Natural killer cell treated with Interleukin-12 subunit alpha and Interleukin-12 subunit beta and Interleukin-15 and Interleukin-18, amount 100 ng/mL, for 72 hours (primary cell): ENCODE measurements around the gene PTTG1IP. TPM values are rescaled to one million over a fixed set of nuclear protein-coding genes. Genes with fewer than 3 reads are reported as not detected.

ENCODE experiments used
- ATAC-seq, 2 donors: fragments of 150-1000 bp; cut with Tn5 transposase in 1 of 2; sonication (Bioruptor Pico), chemical (Tn5 transposase) in 1 of 2; 2 replicates each; pipeline ENCODE4 v1.10.0; 2021
- DNase-seq: peaks from one replicate; pipeline ENCODE4 v3.0.0; 2022; ENCODE audit warnings: low spot score
- H3K27ac Mint-ChIP-seq, 2 donors: 1 replicate in 1 of 2; 2 replicates in 1 of 2; pipeline ENCODE4 v1.8.0; 2022; ENCODE audit warnings: mixed read lengths in 2 of 2, mild to moderate bottlenecking in 1 of 2, moderate library complexity in 1 of 2
- H3K27me3 Mint-ChIP-seq, 2 donors: 1 replicate in 1 of 2; 2 replicates in 1 of 2; pipeline ENCODE4 v1.8.0; 2022; ENCODE audit warnings: mixed read lengths in 2 of 2
- H3K36me3 Mint-ChIP-seq: one replicate; pipeline ENCODE4 v1.8.0; 2022; ENCODE audit warnings: mixed read lengths
- H3K4me1 Mint-ChIP-seq, 2 donors: 1 replicate in 1 of 2; 2 replicates in 1 of 2; pipeline ENCODE4 v1.8.0; 2022; ENCODE audit warnings: low read depth in 2 of 2, mixed read lengths in 2 of 2, mild to moderate bottlenecking in 1 of 2
- H3K4me3 Mint-ChIP-seq: one replicate; pipeline ENCODE4 v1.8.0; 2022; ENCODE audit warnings: mixed read lengths
- H3K9me3 Mint-ChIP-seq: 2 replicates; pipeline ENCODE4 v1.8.0; 2022; ENCODE audit warnings: mixed read lengths
- total RNA-seq, 2 donors: library from RNA; stranded (reverse); gene quantifications; one replicate each; pipeline ENCODE4 v1.2.3, GENCODE V29; 2022

The PTTG1IP gene
- total RNA-seq, 2 donors from 2014 or later, result 69.4 to 81.7 TPM

DNA sequence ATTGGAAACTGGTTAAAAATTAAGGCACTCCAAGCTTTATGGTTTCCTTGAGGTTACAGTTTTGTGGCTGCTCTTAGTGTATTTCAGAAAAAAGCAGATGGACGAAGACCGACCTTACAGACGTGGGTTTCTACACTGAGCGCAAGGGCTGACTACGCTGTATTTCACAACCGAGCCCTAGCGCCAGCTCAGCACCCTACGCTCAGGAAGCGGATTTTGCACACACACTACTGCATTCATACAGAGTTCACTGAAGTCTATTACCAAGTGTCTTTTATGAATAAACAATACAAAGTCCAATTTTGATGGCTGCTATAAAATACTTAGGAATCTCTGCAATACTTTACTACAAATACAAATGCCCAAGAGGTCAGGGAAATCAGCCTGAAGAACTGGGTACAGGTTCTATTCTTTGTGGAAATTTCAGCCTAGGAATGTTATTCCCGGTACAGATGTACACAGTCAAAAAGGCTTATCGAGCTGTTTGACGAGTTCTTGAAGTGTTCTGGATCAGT is 23.8 kb downstream of the PTTG1IP start:
- Mint-ChIP-seq H3K27ac (no peak overlapping the region), H3K36me3 (peaks cover 5% of the 10 kb centered on the region), H3K4me1 (peaks cover 19 to 25% of the 10 kb centered on the region in 2 donors), H3K27me3 (no peaks in the 10 kb centered on the region), H3K9me3 (no peaks in the 10 kb centered on the region), H3K4me3 (no peak overlapping the region)
- no peak for DNase-seq
- no peak for ATAC-seq

DNA sequence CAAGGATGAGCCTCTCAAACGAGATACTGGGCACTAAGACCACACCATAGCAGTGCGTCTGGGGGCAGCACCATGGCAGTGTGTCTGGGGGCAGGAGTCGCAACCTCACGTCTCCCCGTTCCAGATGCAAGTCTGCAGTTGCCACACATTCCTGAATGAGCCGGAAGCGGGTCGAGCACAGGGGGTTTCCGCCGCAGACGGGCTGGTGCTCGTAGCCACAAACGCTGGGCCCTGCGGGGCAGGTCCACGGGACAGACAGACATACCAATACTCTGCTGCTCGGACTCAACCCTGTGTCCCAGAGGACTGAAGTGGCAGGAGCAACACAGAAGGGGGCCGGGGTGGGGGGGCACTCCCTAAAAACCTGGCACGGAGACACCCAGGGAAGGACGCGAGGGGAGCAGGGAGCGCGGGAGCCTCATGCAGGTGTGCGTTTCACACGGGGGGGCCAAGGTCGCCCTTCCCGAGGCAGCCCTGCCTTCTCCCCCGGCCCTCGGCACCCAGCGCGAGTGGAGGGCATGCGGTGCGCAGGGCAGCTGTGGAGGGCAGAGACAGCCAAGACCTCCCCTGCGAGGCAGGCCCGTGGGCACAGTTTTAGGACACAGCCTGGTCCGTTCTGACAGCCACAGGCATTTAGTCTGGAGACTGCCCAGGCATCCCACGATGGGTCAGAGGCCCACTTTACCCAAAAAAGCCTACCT is 24.5 kb downstream of the PTTG1IP start:
- Mint-ChIP-seq H3K36me3 (peaks cover 5% of the 10 kb centered on the region), H3K9me3 (no peaks in the 10 kb centered on the region), H3K4me3 (no peak overlapping the region), H3K27ac (no peak overlapping the region), H3K4me1 (peaks cover 12 to 18% of the 10 kb centered on the region in 2 donors), H3K27me3 (no peaks in the 10 kb centered on the region)
- ATAC-seq (no peak), DNase-seq (no peak)

DNA sequence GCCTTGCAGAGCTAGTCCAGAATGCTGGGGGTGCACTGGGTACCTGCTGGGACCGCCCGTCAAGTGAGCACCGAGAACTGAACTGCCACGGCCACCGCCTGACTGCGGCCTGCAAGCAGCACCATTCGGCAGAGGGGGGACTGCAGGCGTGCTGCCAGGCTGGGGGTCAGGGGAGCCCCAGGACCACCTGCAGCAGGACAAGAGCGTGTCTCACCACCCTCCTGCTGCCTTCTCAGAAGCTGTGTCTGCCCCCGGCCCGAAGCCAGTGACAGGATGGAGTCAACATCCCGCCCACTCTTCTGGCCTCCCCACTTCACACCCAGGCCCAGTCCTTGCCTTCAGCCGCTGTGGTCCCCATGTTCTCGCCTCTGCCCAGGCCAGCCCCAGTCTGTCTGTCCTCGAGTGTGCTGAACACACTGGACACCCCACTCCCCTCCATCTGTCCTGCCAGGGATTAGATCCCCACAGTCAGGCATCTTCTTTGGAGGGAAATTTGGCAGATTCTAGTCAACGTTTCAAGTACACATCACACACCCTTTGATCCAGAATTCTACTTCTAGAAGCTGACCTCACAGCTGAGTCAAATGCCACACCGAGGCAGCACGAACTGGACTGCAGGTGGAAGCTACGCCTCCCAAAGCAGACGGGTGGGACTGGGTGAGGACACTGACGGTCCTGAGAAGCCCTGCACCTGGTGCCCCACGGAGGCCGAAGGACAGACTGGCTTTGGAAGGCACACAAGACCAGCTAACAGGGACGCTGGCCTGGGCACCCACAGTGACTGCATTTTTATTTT is 26.0 kb downstream of the PTTG1IP start:
- Mint-ChIP-seq H3K36me3 (peaks cover 5% of the 10 kb centered on the region), H3K27ac (no peak overlapping the region)
- ATAC-seq, result no peak

DNA sequence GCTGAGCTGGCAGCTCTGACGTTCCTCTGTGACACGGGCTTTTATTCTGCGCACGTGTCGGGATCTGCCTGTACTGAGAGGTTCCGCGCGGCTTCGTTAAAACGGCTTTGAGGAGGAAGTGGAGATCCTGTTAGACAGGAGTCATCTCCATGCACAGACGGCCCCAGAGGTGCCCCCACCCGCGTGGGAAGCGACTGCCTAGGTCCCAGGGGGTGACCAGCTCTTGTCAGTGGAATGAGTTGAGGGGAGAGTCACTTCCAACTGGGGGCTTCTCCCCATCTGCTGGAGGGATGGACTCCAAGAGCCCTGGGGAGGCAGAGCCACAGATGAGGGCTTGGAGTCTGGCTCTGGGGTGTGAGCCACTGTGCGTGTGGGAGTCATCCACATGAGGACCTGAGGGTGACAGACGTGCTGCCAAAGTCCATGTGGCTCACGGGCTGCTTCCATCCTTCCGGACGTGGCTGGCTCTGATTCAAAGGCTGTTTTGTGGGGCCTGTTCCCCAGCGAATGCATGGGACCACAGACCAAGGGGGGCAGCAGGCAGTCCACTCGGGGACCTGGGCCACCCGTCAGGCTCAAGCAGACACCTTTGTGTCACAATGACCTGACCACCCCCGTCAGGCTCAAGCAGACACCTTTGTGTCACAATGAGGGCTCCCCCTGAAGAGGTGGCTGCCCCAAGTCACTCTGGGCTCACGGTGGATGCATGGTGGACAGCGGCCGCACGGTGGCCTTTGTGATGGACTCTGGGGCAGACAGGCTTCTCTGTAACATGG is 26.8 kb downstream of the PTTG1IP start:
- no peak for DNase-seq
- peak overlapping the region in 1 of 2 donors; percentile 45 for H3K27ac Mint-ChIP-seq
- H3K9me3 Mint-ChIP-seq, result no peaks in the 10 kb centered on the region
- H3K36me3 Mint-ChIP-seq, result peaks cover 5% of the 10 kb centered on the region
- peak in 1 of 2 donors; percentile 8 for ATAC-seq
- peaks cover 0 to 3% of the 10 kb centered on the region in 2 donors for H3K27me3 Mint-ChIP-seq
- peaks cover 6 to 13% of the 10 kb centered on the region in 2 donors for H3K4me1 Mint-ChIP-seq
- peak overlapping the region; percentile 34 for H3K4me3 Mint-ChIP-seq

More for the DNA sequence above, 26.0 kb downstream of the PTTG1IP start:
- H3K4me1 Mint-ChIP-seq, result peaks cover 6 to 13% of the 10 kb centered on the region in 2 donors
- H3K9me3 Mint-ChIP-seq, result no peaks in the 10 kb centered on the region
- DNase-seq, result no peak
- H3K4me3 Mint-ChIP-seq, result no peak overlapping the region
- peaks cover 0 to 2% of the 10 kb centered on the region in 2 donors for H3K27me3 Mint-ChIP-seq

DNA sequence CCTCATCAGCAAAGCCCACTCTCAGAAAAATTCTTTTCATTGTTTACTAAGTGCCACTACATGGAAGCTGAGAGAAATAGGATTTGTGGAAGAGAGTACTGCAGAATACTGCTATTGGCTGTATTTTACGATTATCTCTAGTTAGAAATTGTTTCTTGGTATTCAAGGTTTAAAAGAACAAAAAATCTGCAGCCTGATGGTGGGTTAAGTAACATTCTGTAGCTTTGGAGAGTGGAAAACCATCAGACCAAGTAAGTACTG is 27.3 kb downstream of the PTTG1IP start:
- Mint-ChIP-seq H3K27ac (peak overlapping the region in 1 of 2 donors; percentile 45), H3K4me1 (peaks cover 6 to 13% of the 10 kb centered on the region in 2 donors), H3K4me3 (peak overlapping the region; percentile 34), H3K27me3 (peaks cover 0 to 3% of the 10 kb centered on the region in 2 donors), H3K9me3 (no peaks in the 10 kb centered on the region), H3K36me3 (peaks cover 4% of the 10 kb centered on the region)
- no peak for ATAC-seq
- DNase-seq, result no peak

DNA sequence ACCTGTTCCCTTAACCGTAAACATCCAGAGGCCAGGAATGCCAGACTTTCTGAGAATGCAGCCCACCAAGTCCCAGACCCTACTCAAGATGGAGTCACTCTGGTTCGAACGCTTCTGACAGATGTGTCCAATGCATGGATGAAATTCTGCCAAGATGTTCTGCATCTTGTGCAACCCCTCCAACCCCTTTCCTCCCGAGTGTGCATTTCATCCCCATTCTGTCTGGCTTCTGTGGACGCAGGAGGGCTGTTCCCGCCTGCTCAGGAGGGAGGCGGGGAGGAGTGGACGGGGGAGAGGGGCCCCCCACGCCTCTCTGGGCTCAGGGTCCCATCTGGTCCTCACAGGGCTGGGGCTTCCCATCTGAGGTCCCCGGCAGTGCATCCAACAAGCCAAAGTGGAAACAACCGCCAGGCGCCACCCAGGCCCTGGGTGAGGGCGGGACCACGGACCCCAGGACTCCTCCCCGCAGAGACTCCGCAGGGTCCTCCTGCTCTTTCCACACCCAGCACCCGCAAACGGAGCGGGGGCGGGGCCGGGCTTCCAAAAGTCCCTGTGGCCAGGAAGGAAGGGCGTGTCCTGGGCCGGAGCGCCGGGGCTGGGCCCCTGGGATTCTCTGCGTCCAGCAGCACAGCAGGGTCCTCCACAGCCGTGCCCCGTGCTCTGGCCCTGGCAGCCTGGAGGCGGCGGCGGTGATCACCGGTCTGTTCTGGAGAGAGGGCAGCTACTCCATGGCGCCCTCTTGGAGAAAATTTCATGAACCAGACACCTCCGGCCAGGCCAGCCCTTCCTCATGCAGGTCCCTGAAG is 27.9 kb downstream of the PTTG1IP start:
- no peaks in the 10 kb centered on the region for H3K9me3 Mint-ChIP-seq
- H3K4me1 Mint-ChIP-seq, result peaks cover 6 to 10% of the 10 kb centered on the region in 2 donors

DNA sequence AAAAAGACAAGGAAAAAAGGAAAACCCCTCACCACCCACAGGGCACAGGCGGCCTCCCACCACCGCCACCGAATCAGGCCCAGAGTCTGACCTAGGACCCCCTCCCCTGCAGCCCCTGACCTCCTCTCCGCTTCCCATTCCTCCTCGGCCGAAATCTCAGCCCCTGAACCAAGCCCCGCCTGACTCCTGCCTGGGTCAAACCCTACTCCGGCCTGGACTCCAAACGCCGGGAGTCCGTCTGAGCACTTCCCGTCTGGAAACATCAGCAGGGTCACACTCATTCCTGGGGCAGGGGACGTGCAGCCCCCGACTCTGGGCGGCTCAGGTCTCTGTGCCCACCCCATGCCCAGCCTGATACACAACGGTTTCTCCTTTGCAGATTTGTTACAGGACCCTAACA is 29.2 kb downstream of the PTTG1IP start:
- Mint-ChIP-seq H3K4me1 (peaks cover 6 to 10% of the 10 kb centered on the region in 2 donors), H3K4me3 (no peak overlapping the region), H3K9me3 (no peaks in the 10 kb centered on the region), H3K36me3 (no peaks in the 10 kb centered on the region), H3K27ac (no peak overlapping the region), H3K27me3 (peaks cover 0 to 3% of the 10 kb centered on the region in 2 donors)
- no peak for DNase-seq
- no peak for ATAC-seq

More for the DNA sequence above, 27.9 kb downstream of the PTTG1IP start:
- DNase-seq (peak; percentile 74), ATAC-seq (peak; percentile 71 to 84)
- peaks cover 0 to 3% of the 10 kb centered on the region in 2 donors for H3K27me3 Mint-ChIP-seq
- no peaks in the 10 kb centered on the region for H3K36me3 Mint-ChIP-seq
- peak overlapping the region; percentile 34 for H3K4me3 Mint-ChIP-seq
- H3K27ac Mint-ChIP-seq, result no peak overlapping the region

DNA sequence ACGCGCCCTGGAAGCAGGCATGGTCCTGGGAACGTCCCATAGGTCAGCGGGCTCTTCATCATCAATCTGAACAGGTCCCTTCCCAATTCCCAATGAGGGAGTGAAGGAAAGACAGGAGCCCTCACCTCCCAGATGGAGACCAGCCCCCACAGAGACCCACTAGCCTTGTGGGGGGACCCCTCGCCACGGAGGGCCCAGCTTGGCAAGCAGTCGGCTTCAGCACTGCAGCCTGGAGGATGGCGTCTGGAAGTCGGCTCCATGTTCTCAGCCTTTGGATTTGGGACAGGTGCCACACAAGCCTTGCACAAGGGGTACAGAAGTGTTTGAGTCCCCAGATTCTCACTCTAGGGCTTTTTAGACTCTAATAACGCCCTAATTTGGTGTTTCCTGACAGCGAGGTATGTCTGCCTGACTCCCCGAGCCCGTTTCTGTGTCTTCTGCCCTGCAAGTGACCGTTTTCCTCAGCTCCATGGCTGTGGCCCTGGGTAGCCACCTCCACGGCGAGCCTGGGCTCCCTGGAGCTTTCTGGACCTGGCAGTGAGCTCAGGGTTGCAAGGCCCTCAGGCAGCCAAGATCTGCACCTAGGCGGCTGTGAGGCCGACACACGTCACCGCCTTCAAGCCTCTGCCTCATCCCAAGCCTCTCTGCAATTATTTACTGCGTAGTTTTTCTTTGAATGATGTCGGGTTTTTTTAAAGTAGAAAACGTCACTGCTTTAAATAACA is 30.6 kb downstream of the PTTG1IP start:
- ATAC-seq (no peak), DNase-seq (no peak)
- H3K27me3 Mint-ChIP-seq, result peaks cover 0 to 3% of the 10 kb centered on the region in 2 donors
- peak overlapping the region in 1 of 2 donors; percentile 34 for H3K27ac Mint-ChIP-seq
- no peaks in the 10 kb centered on the region for H3K9me3 Mint-ChIP-seq
- H3K36me3 Mint-ChIP-seq, result no peaks in the 10 kb centered on the region
- no peak overlapping the region for H3K4me3 Mint-ChIP-seq
- peaks cover 6 to 10% of the 10 kb centered on the region in 2 donors for H3K4me1 Mint-ChIP-seq

DNA sequence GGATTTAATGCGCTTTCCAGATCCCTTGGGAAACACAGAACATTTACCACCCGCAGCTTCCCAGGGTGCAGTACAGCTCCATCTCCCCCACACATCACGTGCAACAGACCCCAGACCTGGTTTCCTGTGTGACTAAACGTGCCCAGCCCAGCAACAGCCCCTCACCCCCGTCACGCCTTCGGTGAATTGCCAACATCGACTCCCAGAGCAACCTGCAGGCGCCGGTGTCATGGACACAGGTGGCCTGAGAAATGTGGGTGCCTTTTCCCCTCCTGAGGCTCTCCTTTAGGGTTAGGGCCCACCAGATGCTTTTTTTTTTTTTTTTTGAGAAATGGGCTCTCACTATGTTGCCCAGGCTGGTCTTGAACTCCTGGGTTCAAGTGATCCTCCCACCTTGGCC is 31.4 kb downstream of the PTTG1IP start:
- no peak overlapping the region for H3K4me3 Mint-ChIP-seq
- DNase-seq (no peak), ATAC-seq (no peak)
- H3K27me3 Mint-ChIP-seq, result peaks cover 0 to 3% of the 10 kb centered on the region in 2 donors
- no peaks in the 10 kb centered on the region for H3K36me3 Mint-ChIP-seq
- H3K27ac Mint-ChIP-seq, result peak overlapping the region in 1 of 2 donors; percentile 34
- peaks cover 6 to 7% of the 10 kb centered on the region in 2 donors for H3K4me1 Mint-ChIP-seq
- H3K9me3 Mint-ChIP-seq, result no peaks in the 10 kb centered on the region

DNA sequence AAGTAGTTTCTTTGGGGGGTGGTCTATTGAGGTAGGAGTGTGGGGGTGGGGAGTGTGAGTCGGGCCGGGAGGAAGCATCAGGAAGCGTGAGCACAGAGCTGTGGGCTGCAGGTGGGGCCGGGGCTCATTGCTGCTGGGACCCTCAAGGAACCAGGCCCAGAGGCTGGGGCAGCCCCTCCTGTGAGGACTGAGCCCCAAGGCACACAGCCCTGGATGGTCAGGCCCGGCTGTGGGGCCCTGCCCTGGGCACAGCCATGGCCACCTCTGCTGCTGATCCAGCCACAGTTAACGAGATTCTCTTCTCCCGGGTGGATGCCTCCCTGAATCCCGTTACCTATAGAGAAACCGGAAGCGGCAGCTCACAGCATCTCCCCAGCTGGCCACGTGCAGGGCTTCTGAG is 32.7 kb downstream of the PTTG1IP start:
- Mint-ChIP-seq H3K36me3 (no peaks in the 10 kb centered on the region), H3K27me3 (peaks cover 0 to 3% of the 10 kb centered on the region in 2 donors), H3K9me3 (no peaks in the 10 kb centered on the region)

DNA sequence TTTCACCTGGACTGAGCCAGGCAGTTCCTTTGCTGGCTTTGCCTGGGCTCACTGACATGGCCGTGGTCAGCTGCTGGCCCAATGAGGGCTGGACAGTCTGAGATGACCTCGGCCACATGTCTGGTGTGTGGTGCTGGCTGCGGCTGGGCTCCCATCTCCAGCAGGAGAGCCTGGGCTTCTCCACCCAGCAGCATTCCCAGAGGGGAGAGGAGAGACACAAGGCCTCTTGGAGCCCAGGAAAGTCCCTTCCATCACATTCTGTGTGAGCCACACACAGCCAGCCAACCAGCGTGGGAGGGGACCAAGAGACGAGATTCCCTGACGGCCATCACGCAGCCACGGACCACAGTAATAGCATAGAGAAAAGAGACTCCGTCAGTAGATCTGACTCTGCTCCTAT is 34.5 kb downstream of the PTTG1IP start:
- no peak overlapping the region for H3K4me3 Mint-ChIP-seq
- H3K27ac Mint-ChIP-seq, result no peak overlapping the region
- ATAC-seq, result no peak
- H3K4me1 Mint-ChIP-seq, result no peaks in the 10 kb centered on the region
- no peaks in the 10 kb centered on the region for H3K9me3 Mint-ChIP-seq
- no peaks in the 10 kb centered on the region for H3K36me3 Mint-ChIP-seq
- H3K27me3 Mint-ChIP-seq, result peaks cover 0 to 3% of the 10 kb centered on the region in 2 donors
- DNase-seq, result no peak

More for the DNA sequence above, 32.7 kb downstream of the PTTG1IP start:
- Mint-ChIP-seq H3K4me3 (no peak overlapping the region), H3K4me1 (no peaks in the 10 kb centered on the region), H3K27ac (no peak overlapping the region)
- DNase-seq, result no peak
- ATAC-seq, result no peak

DNA sequence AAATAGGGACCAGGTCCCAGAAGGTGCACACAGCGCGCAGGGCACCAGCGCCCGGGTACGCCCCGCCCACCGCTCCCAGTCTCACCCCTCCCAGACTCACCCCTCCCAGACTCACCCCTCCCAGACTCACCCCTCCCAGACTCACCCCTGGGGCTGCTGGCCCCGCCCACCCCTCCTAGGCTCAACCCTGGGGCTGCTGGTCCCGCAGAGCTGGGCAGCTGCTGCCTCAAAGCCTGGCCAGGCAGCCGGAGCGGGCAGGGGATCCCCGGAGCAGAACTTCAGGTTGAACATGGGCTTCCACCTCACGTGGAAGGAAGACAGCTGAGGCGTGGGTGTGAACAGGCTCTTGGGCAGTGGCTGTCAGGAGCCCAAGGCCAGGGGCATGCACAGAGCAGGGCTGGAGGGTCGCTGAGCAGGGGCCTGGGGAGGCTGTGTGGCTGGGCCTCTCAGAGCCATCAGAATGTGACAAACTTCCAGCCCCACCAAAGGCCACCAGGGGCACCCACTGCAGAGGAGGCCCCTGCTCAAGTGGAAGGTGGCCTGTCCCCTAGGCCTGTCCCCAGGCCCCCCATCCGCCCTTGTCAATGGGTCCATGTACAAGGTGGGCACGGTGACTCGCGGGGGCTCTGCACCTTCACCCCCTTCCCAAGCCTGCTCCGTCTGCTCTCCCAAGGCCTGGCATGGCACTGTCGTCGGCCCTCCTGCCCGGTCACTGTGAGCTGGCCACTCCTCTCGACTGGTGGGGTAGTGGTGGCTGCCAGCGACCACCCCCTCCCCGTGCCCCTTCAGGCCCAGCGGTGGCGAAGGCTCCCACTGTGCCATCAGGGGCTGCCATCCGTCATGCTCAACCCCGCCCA is 35.2 kb downstream of the PTTG1IP start:
- Mint-ChIP-seq H3K36me3 (no peaks in the 10 kb centered on the region), H3K27me3 (peaks cover 0 to 3% of the 10 kb centered on the region in 2 donors), H3K4me3 (no peak overlapping the region), H3K9me3 (no peaks in the 10 kb centered on the region), H3K4me1 (no peaks in the 10 kb centered on the region), H3K27ac (no peak overlapping the region)
- DNase-seq, result no peak
- ATAC-seq, result no peak
